ENCODE measurements around the gene CEACAM21. TPM values are rescaled to one million over a fixed set of nuclear protein-coding genes. Genes with fewer than 3 reads are reported as not detected.

Gene CEACAM21
- polyA plus RNA-seq, 1 of the 3 experiments (the other 2 are of a cell fraction) = not detected

DNA sequence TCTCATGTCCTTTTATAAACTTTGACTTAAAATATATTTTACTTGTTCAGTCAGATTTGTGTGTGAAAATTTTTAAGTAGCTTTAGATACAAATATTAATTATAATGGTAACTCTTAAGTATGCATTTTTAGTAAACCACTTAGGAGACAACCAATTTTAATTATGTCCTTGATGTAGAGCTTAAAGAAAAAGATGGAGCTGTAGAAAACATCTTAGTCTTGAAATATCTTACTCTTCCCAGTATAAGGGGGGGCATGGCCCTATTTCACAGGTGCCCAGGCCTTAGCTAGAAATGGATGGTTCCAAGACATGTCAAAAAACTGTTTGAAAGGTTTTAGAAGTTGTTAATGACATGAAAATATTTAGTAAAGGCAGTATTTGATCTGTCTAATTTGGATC lies 43.4 kb upstream of the CEACAM21 start:
- H3K9me3 ChIP-seq = no peaks in the 10 kb centered on the region
- no peak for DNase-seq
- no peaks in the 10 kb centered on the region for H3K79me2 ChIP-seq (ENCODE audit: insufficient read depth)
- ChIA-PET CTCF (interaction anchor here (1.1 to 2.0 kb wide), 4 partner anchors 31 to 82 kb away, joined by 3 to 8 read pairs (median 5); no protein-coding TSS in a partner anchor), POLR2A (no interaction called here)
- no peak for TF ChIP-seq NFIC (IDR thresholded peaks at IDR 0.05; ENCODE audit: borderline replicate concordance)
- TF ChIP-seq, protein P1, sequence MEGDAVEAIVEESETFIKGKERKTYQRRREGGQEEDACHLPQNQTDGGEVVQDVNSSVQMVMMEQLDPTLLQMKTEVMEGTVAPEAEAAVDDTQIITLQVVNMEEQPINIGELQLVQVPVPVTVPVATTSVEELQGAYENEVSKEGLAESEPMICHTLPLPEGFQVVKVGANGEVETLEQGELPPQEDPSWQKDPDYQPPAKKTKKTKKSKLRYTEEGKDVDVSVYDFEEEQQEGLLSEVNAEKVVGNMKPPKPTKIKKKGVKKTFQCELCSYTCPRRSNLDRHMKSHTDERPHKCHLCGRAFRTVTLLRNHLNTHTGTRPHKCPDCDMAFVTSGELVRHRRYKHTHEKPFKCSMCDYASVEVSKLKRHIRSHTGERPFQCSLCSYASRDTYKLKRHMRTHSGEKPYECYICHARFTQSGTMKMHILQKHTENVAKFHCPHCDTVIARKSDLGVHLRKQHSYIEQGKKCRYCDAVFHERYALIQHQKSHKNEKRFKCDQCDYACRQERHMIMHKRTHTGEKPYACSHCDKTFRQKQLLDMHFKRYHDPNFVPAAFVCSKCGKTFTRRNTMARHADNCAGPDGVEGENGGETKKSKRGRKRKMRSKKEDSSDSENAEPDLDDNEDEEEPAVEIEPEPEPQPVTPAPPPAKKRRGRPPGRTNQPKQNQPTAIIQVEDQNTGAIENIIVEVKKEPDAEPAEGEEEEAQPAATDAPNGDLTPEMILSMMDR (IDR thresholded peaks at IDR 0.05) = no peak
- TF ChIP-seq TCF12 (IDR thresholded peaks at IDR 0.05) = no peak
- no peak for TF ChIP-seq FOXJ3 (CRISPR knock-in tag; IDR thresholded peaks at IDR 0.05)
- TF ChIP-seq, protein P2, sequence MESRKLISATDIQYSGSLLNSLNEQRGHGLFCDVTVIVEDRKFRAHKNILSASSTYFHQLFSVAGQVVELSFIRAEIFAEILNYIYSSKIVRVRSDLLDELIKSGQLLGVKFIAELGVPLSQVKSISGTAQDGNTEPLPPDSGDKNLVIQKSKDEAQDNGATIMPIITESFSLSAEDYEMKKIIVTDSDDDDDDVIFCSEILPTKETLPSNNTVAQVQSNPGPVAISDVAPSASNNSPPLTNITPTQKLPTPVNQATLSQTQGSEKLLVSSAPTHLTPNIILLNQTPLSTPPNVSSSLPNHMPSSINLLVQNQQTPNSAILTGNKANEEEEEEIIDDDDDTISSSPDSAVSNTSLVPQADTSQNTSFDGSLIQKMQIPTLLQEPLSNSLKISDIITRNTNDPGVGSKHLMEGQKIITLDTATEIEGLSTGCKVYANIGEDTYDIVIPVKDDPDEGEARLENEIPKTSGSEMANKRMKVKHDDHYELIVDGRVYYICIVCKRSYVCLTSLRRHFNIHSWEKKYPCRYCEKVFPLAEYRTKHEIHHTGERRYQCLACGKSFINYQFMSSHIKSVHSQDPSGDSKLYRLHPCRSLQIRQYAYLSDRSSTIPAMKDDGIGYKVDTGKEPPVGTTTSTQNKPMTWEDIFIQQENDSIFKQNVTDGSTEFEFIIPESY (IDR thresholded peaks at IDR 0.05; ENCODE audit: borderline replicate concordance, low read depth) = no peak
- TF ChIP-seq, protein P3, sequence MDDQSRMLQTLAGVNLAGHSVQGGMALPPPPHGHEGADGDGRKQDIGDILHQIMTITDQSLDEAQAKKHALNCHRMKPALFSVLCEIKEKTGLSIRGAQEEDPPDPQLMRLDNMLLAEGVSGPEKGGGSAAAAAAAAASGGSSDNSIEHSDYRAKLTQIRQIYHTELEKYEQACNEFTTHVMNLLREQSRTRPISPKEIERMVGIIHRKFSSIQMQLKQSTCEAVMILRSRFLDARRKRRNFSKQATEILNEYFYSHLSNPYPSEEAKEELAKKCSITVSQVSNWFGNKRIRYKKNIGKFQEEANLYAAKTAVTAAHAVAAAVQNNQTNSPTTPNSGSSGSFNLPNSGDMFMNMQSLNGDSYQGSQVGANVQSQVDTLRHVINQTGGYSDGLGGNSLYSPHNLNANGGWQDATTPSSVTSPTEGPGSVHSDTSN (IDR thresholded peaks at IDR 0.05) = no peak
- no peak for TF ChIP-seq FOXM1 (IDR thresholded peaks at IDR 0.05; ENCODE audit: low read depth)
- TF ChIP-seq, protein P4, sequence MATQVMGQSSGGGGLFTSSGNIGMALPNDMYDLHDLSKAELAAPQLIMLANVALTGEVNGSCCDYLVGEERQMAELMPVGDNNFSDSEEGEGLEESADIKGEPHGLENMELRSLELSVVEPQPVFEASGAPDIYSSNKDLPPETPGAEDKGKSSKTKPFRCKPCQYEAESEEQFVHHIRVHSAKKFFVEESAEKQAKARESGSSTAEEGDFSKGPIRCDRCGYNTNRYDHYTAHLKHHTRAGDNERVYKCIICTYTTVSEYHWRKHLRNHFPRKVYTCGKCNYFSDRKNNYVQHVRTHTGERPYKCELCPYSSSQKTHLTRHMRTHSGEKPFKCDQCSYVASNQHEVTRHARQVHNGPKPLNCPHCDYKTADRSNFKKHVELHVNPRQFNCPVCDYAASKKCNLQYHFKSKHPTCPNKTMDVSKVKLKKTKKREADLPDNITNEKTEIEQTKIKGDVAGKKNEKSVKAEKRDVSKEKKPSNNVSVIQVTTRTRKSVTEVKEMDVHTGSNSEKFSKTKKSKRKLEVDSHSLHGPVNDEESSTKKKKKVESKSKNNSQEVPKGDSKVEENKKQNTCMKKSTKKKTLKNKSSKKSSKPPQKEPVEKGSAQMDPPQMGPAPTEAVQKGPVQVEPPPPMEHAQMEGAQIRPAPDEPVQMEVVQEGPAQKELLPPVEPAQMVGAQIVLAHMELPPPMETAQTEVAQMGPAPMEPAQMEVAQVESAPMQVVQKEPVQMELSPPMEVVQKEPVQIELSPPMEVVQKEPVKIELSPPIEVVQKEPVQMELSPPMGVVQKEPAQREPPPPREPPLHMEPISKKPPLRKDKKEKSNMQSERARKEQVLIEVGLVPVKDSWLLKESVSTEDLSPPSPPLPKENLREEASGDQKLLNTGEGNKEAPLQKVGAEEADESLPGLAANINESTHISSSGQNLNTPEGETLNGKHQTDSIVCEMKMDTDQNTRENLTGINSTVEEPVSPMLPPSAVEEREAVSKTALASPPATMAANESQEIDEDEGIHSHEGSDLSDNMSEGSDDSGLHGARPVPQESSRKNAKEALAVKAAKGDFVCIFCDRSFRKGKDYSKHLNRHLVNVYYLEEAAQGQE (IDR thresholded peaks at IDR 0.05; ENCODE audit: low read depth, low read length) = no peak
- no peak for TF ChIP-seq GABPA (IDR thresholded peaks at IDR 0.05; ENCODE audit: low read depth)
- no peak for TF ChIP-seq RXRA (IDR thresholded peaks at IDR 0.05; ENCODE audit: borderline replicate concordance, low read depth)
- TF ChIP-seq, protein P5, sequence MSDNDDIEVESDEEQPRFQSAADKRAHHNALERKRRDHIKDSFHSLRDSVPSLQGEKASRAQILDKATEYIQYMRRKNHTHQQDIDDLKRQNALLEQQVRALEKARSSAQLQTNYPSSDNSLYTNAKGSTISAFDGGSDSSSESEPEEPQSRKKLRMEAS (IDR thresholded peaks at IDR 0.05; ENCODE audit: low read depth) = no peak
- H4K20me1 ChIP-seq (ENCODE audit: insufficient read depth) = no peaks in the 10 kb centered on the region
- no peak overlapping the region for H3K9ac ChIP-seq
- H3K4me1 ChIP-seq (ENCODE audit: control insufficient read depth in 1 of 2, insufficient read depth in 2 of 2, low read depth in 1 of 2, low read length in 1 of 2) = no peaks in the 10 kb centered on the region
- H3K9me2 ChIP-seq = no peaks in the 10 kb centered on the region
- H3K27ac ChIP-seq (ENCODE audit: low read depth in 2 of 2, low read length in 1 of 2) = no peak overlapping the region
- H2AFZ ChIP-seq (ENCODE audit: low read depth) = no peak overlapping the region
- H3F3A ChIP-seq (replicated peaks; ENCODE audit: insufficient read depth) = no peaks in the 10 kb centered on the region
- peaks cover 37% of the 10 kb centered on the region; the same call in 1 of the 2 replicates for H3K27me3 ChIP-seq (ENCODE audit: insufficient read depth)
- no peaks in the 10 kb centered on the region for H3K36me3 ChIP-seq (replicated peaks in 1 of 2; ENCODE audit: control insufficient read depth in 1 of 2, insufficient read depth in 2 of 2, low read length in 1 of 2)
- H3K4me2 ChIP-seq = no peak overlapping the region
- no peak overlapping the region for H3K4me3 ChIP-seq (ENCODE audit: low read depth in 2 of 2, low read length in 1 of 2)
